K562 (cell line): ENCODE data around the gene EPB41L4B. TPM values are rescaled to one million over a fixed set of nuclear protein-coding genes. Genes with fewer than 3 reads are reported as not detected.

ENCODE experiments used
- ATAC-seq: fragments of 200-7000 bp; cut with Tn5 transposase; 3 replicates; pipeline ENCODE4 v1.9.1; 2020; ENCODE audit warnings: moderate library complexity
- BruUV-seq: library from RNA; stranded (reverse); fragments of 400-500 nt; replicated peaks from 2 replicates; lab custom pipeline; 2021; lab: Mats Ljungman, UMichigan
- CTCF ChIA-PET: fragments of 300-600 bp; formaldehyde crosslinking; extraction: SDS; loops from one replicate; lab custom pipeline; 2021; ENCODE audit warnings: low intra/inter-chr PET ratio; lab: Yijun Ruan, JAX
- POLR2A ChIA-PET: fragments of 300-600, 350-650 bp; sonication (Branson Sonifier 250); formaldehyde crosslinking; extraction: SDS; loops from one replicate; lab custom pipeline; 2021; ENCODE audit warnings: antibody characterized with exemption, inconsistent platforms; lab: Yijun Ruan, JAX
- DNase-seq, 4 experiments: peaks; one replicate each; pipeline versions ENCODE4 v3.0.0 to v3.0.0-alpha.2; 2011 to 2018; ENCODE audit warnings: low spot score in 3 of 4, mixed read lengths in 3 of 4; ENCODE audit errors: extremely low read depth in 1 of 4
- FAIRE-seq: peaks from 2 replicates; lab custom pipeline; 2011; peaks lifted over from hg19 to GRCh38; lab: Jason Lieb, UNC
- H2AFZ ChIP-seq: 2 replicates; pipeline ENCODE4 v1.6.0; 2011; ENCODE audit warnings: low read depth, low read length, control low read depth, inconsistent platforms
- H3K27ac ChIP-seq: fragments of 200-600 bp; 3 replicates; pipeline ENCODE4 v1.8.0; 2011; ENCODE audit warnings: low read depth, mild to moderate bottlenecking, control low read depth, inconsistent platforms, low read length, moderate library complexity, mixed read lengths; ENCODE audit errors: extremely low read depth
- H3K27me3 ChIP-seq, 2 experiments: fragments of 300-600 bp in 1 of 2; 2 replicates in 1 of 2; 3 replicates in 1 of 2; pipeline versions ENCODE4 v1.6.0 to v1.8.0; 2011; ENCODE audit warnings: inconsistent platforms in 2 of 2, low read length in 2 of 2, mild to moderate bottlenecking in 1 of 2, mixed read lengths in 1 of 2, moderate library complexity in 1 of 2; ENCODE audit not compliant: control insufficient read depth in 2 of 2, insufficient read depth in 2 of 2
- H3K36me3 ChIP-seq: fragments of 300-600 bp; 3 replicates; pipeline ENCODE4 v1.8.0; 2011; ENCODE audit warnings: mild to moderate bottlenecking, low read length, inconsistent platforms; ENCODE audit not compliant: control insufficient read depth, insufficient read depth
- H3K4me1 ChIP-seq, 2 experiments: fragments of 200-600 bp in 1 of 2; replicated peaks in 1 of 2; 2 replicates in 1 of 2; 3 replicates in 1 of 2; pipeline versions ENCODE4 v1.5.1 to v1.8.0; 2011; ENCODE audit warnings: inconsistent platforms in 2 of 2, low read length in 2 of 2, mild to moderate bottlenecking in 1 of 2, mixed read lengths in 1 of 2, moderate library complexity in 1 of 2; ENCODE audit not compliant: control insufficient read depth in 2 of 2, insufficient read depth in 2 of 2
- H3K4me2 ChIP-seq: 2 replicates; pipeline ENCODE4 v1.6.1; 2011; ENCODE audit warnings: low read length, control low read depth, inconsistent platforms, mixed read lengths; ENCODE audit not compliant: insufficient read depth
- H3K4me3 ChIP-seq: fragments of 200-600 bp; sonication (generic), shearing (Covaris generic); 2 replicates; pipeline ENCODE4 v1.5.1; 2016; ENCODE audit warnings: control low read depth, inconsistent platforms
- H3K79me2 ChIP-seq: fragments of 200-600 bp; 3 replicates; pipeline ENCODE4 v1.8.0; 2011; ENCODE audit warnings: low read length, inconsistent platforms; ENCODE audit not compliant: control insufficient read depth, insufficient read depth
- H3K9ac ChIP-seq, 2 experiments: 2 replicates each; pipeline versions ENCODE4 v1.6.0 to v1.6.1; 2011; ENCODE audit warnings: low read depth in 2 of 2, low read length in 2 of 2, control low read depth in 1 of 2, inconsistent platforms in 1 of 2, mild to moderate bottlenecking in 1 of 2, mixed read lengths in 1 of 2; ENCODE audit not compliant: insufficient read depth in 1 of 2
- H3K9me1 ChIP-seq: one replicate; pipeline ENCODE4 v1.6.0; 2011; ENCODE audit warnings: inconsistent platforms, mild to moderate bottlenecking, low read length, moderate library complexity; ENCODE audit not compliant: control insufficient read depth, insufficient read depth
- H3K9me3 ChIP-seq: replicated peaks from 2 replicates; pipeline ENCODE4 v1.5.1; 2011; ENCODE audit warnings: low read depth, low read length, inconsistent platforms; ENCODE audit not compliant: control insufficient read depth, insufficient read depth
- H4K20me1 ChIP-seq: replicated peaks from 2 replicates; pipeline ENCODE4 v1.6.1; 2011; ENCODE audit warnings: low read length, inconsistent platforms, mixed read lengths; ENCODE audit not compliant: control insufficient read depth, insufficient read depth
- ARNT ChIP-seq, 2 experiments: fragments of 450-650 bp; IDR thresholded peaks; 2 replicates each; pipeline ENCODE4 v1.6.1; 2016; ENCODE audit warnings: mild to moderate bottlenecking in 1 of 2
- CBFA2T2 ChIP-seq: fragments of 450-650 bp; conservative IDR thresholded peaks from 2 replicates; pipeline ENCODE4 v1.6.1; 2017; ENCODE audit warnings: mild to moderate bottlenecking
- CSDE1 ChIP-seq, 2 experiments: fragments of 450-650 bp; IDR thresholded peaks; 2 replicates each; pipeline ENCODE4 v1.6.1; 2016; ENCODE audit warnings: mild to moderate bottlenecking in 1 of 2
- EHMT2 ChIP-seq: fragments of 450-650 bp; IDR thresholded peaks from 2 replicates; pipeline ENCODE4 v1.6.1; 2018; ENCODE audit warnings: antibody characterized with exemption
- KDM1A ChIP-seq, 2 experiments: fragments of 450-650 bp; IDR thresholded peaks; 2 replicates each; pipeline ENCODE4 v1.6.1; 2016; ENCODE audit warnings: mild to moderate bottlenecking in 2 of 2
- NFE2L1 ChIP-seq: fragments of 450-650 bp; IDR thresholded peaks from 2 replicates; pipeline ENCODE4 v1.6.1; 2016; ENCODE audit warnings: missing genetic modification characterization, low read depth, mild to moderate bottlenecking, missing compliant biosample characterization, moderate library complexity, borderline replicate concordance
- NFRKB ChIP-seq: fragments of 450-650 bp; IDR thresholded peaks from 2 replicates; pipeline ENCODE4 v1.6.1; 2016; ENCODE audit warnings: low read depth
- NR1H2 ChIP-seq: sonication (generic); formaldehyde crosslinking; IDR thresholded peaks from 2 replicates; pipeline ENCODE4 v1.4.0; 2020; ENCODE audit warnings: mild to moderate bottlenecking, missing genetic modification reagents
- NUFIP1 ChIP-seq: fragments of 450-650 bp; IDR thresholded peaks from 2 replicates; pipeline ENCODE4 v1.6.1; 2018; ENCODE audit not compliant: partially characterized antibody
- POLR2G ChIP-seq: fragments of 200-400 bp; formaldehyde crosslinking; IDR thresholded peaks from 2 replicates; pipeline ENCODE4 v1.6.1; 2017; ENCODE audit warnings: low read depth, mild to moderate bottlenecking, antibody characterized with exemption, low read length, moderate library complexity
- RB1 ChIP-seq: fragments of 450-650 bp; IDR thresholded peaks from 2 replicates; pipeline ENCODE4 v1.6.1; 2017; ENCODE audit warnings: low read depth, mild to moderate bottlenecking
- SMC3 ChIP-seq: conservative IDR thresholded peaks from 2 replicates; pipeline ENCODE4 v1.6.1; 2011; ENCODE audit warnings: low read depth, low read length, improper control_type of control experiment; ENCODE audit not compliant: insufficient read depth
- STAT5B ChIP-seq: fragments of 250-450 bp; sonication (Bioruptor Pico); IDR thresholded peaks from 2 replicates; pipeline ENCODE4 v1.8.0; 2021; ENCODE audit warnings: mild to moderate bottlenecking, inconsistent platforms
- TCF3 ChIP-seq: sonication (generic); formaldehyde crosslinking; IDR thresholded peaks from 2 replicates; pipeline ENCODE4 v1.4.0; 2020; ENCODE audit warnings: mild to moderate bottlenecking, missing genetic modification reagents
- ZNF121 ChIP-seq: sonication (generic); formaldehyde crosslinking; conservative IDR thresholded peaks from 2 replicates; pipeline ENCODE4 v1.8.0; 2022; ENCODE audit warnings: missing genetic modification reagents
- ZNF263 ChIP-seq: sonication (generic); formaldehyde crosslinking; IDR thresholded peaks from 2 replicates; pipeline ENCODE4 v1.8.0; 2022; ENCODE audit warnings: mild to moderate bottlenecking, missing genetic modification reagents, borderline replicate concordance
- ZNF696 ChIP-seq: fragments of 250-450 bp; sonication (Bioruptor Pico); conservative IDR thresholded peaks from 2 replicates; pipeline ENCODE4 v1.4.0; 2020; ENCODE audit warnings: mild to moderate bottlenecking, moderate library complexity
- ZZZ3 ChIP-seq: fragments of 450-650 bp; IDR thresholded peaks from 2 replicates; pipeline ENCODE4 v1.6.1; 2016; ENCODE audit warnings: antibody characterized with exemption, mild to moderate bottlenecking, moderate library complexity
- WGBS: fragments of 100-300 bp; shearing (Covaris generic); methylation state at CpG from one replicate; pipeline ENCODE4 v1.1.6; 2016; ENCODE audit warnings: low coverage, mixed read lengths; ENCODE audit not compliant: insufficient coverage; ENCODE audit errors: missing lambda C conversion rate; 5-methylcytosine and 5-hydroxymethylcytosine counted together
- in situ Hi-C: fragments of 300-500 bp; cut with MboI; formaldehyde crosslinking; loops from 4 replicates; pipeline ENCODE4 v1.15.0; 2018; ENCODE audit warnings: inconsistent platforms, mixed read lengths
- intact Hi-C: fragments of 100-400 bp; cut with micrococcal nuclease; formaldehyde crosslinking; loops from 2 replicates; pipeline ENCODE4 v1.14.2; 2022
- polyA plus RNA-seq, 8 experiments: library from polyadenylated mRNA; depleted of rRNA in 4 of 8; stranded (reverse) in 5 of 8; unstranded in 3 of 8; fragments of >200 nt; fragmentation: Nextera tagmentation in 2 of 8; fragmentation: Illumina TruSeq in 1 of 8; extraction: Ambion mirVana in 2 of 8; extraction: Trizol in 1 of 8; gene quantifications; 2 replicates each; pipeline versions ENCODE4 v1.2.1 to v1.2.3, GENCODE V29; 2011 to 2014; ENCODE audit warnings: inconsistent platforms in 1 of 8, missing spikeins in 1 of 8
- total RNA-seq, 7 experiments: library from RNA; depleted of rRNA in 6 of 7; stranded (reverse); fragments of >200 nt in 6 of 7; fragmentation: Illumina TruSeq in 2 of 7; extraction: Trizol in 2 of 7; gene quantifications; 2 replicates each; pipeline versions ENCODE4 v1.2.1 to v1.2.3, GENCODE V29; 2011 to 2021; ENCODE audit warnings: low replicate concordance in 1 of 7

The EPB41L4B gene
- total and polyA plus RNA-seq, 9 of the 15 experiments (the other 6 are each of a cell fraction or from before 2014, with no cell fraction given) = 0.09 to 0.38 (median 0.21) TPM

GRCh38 chr9:109312783-109313182, 8.1 kb downstream of the EPB41L4B start:
- ChIA-PET CTCF (no interaction called here), POLR2A (interaction anchor here (0.5 kb wide), 1 partner anchor 32 kb away, joined by 3 read pairs; no protein-coding TSS in a partner anchor)
- Histone ChIP-seq H3K4me1 (no peaks in the 10 kb centered on the region), H3K27ac (no peak overlapping the region), H3K4me3 (no peak overlapping the region), H3K9ac (no peak overlapping the region), H4K20me1 (peaks cover 10% of the 10 kb centered on the region; the same call in 1 of the 2 replicates), H2AFZ (no peak overlapping the region), H3K9me1 (no peaks in the 10 kb centered on the region), H3K9me3 (no peaks in the 10 kb centered on the region), H3K27me3 (peaks cover 32 to 71% of the 10 kb centered on the region in 2 experiments), H3K79me2 (no peaks in the 10 kb centered on the region), H3K36me3 (no peaks in the 10 kb centered on the region), H3K4me2 (no peak overlapping the region)
- no TSS peak for BruUV-seq
- in situ Hi-C loops = loop anchor here (10.0 kb wide), 1 partner anchor 438 kb away; no protein-coding TSS in a partner anchor
- intact Hi-C loops = no loop called here
- DNase-seq (no peak), ATAC-seq (no peak), FAIRE-seq (no peak)
- 3% methylated on average over 6 of the region's 7 CpGs for WGBS
- TF ChIP-seq ZNF121 (CRISPR knock-in tag) (0 out of 2 replicates have a peak, but pooled peaks have one; percentile 18), NR1H2 (CRISPR knock-in tag) (no peak), STAT5B (CRISPR knock-in tag) (no peak), ZZZ3 (no peak), NFE2L1 (tag) (no peak)

GRCh38 chr9:109311731-109312130, 9.1 kb downstream of the EPB41L4B start:
- in situ Hi-C loops = loop anchor here (10.0 kb wide), 1 partner anchor 437 kb away; no protein-coding TSS in a partner anchor
- H3K4me1 ChIP-seq = no peaks in the 10 kb centered on the region
- H3K36me3 ChIP-seq = no peaks in the 10 kb centered on the region
- ChIA-PET POLR2A (no interaction called here), CTCF (interaction anchor here (0.6 kb wide), 1 partner anchor 432 kb away, joined by 3 read pairs; no protein-coding TSS in a partner anchor)
- peaks cover 10% of the 10 kb centered on the region; the same call in 1 of the 2 replicates for H4K20me1 ChIP-seq
- intact Hi-C loops = no loop called here
- H3K27ac ChIP-seq = no peak overlapping the region
- H3K9me1 ChIP-seq = no peaks in the 10 kb centered on the region
- H2AFZ ChIP-seq = no peak overlapping the region
- 0% methylated on average over 7 of the region's 7 CpGs for WGBS
- H3K9me3 ChIP-seq = no peaks in the 10 kb centered on the region
- H3K9ac ChIP-seq = no peak overlapping the region
- DNase-seq = peak in 2 of 4 experiments; percentile 9 to 21
- BruUV-seq = no TSS peak
- no peak overlapping the region for H3K4me3 ChIP-seq
- ATAC-seq = no peak
- no peak for FAIRE-seq
- no peak overlapping the region for H3K4me2 ChIP-seq
- no peaks in the 10 kb centered on the region for H3K79me2 ChIP-seq
- H3K27me3 ChIP-seq = peaks cover 32 to 67% of the 10 kb centered on the region in 2 experiments
- no peak for TF ChIP-seq ARNT (IDR thresholded peaks at IDR 0.05)
- no peak for TF ChIP-seq POLR2G
- TF ChIP-seq ZNF263 (CRISPR knock-in tag) = no peak
- TF ChIP-seq EHMT2 = no peak
- TF ChIP-seq SMC3 = no peak
- no peak for TF ChIP-seq CSDE1 (IDR thresholded peaks at IDR 0.05)
- no peak for TF ChIP-seq NUFIP1
- TF ChIP-seq KDM1A (IDR thresholded peaks at IDR 0.05) = peak; percentile 78 to 80
- no peak for TF ChIP-seq NFRKB
- TF ChIP-seq CBFA2T2 = peak; percentile 48
- no peak for TF ChIP-seq RB1
- TF ChIP-seq ZNF696 = no peak
- peak; percentile 63 for TF ChIP-seq TCF3
